Left ventricle myocardium superior (tissue), 1 donor: Measurements from ENCODE around the gene LRCH3. TPM values are rescaled to one million over a fixed set of nuclear protein-coding genes. Genes with fewer than 3 reads are reported as not detected.

ENCODE experiments used
- ATAC-seq: fragments of 200-7000 bp; cut with Tn5 transposase; one replicate; pipeline ENCODE4 v1.9.1; 2020; ENCODE audit warnings: mild to moderate bottlenecking, moderate library complexity
- DNase-seq: peaks from one replicate; pipeline ENCODE4 v3.0.0-alpha.2; 2020
- intact Hi-C: fragments of 100-400 bp; cut with micrococcal nuclease; formaldehyde crosslinking; loops from one replicate; pipeline ENCODE4 v1.11.0; 2022
- long read RNA-seq: library from polyadenylated mRNA; unstranded; transcript quantifications from one replicate; pipeline ENCODE4 v2.0.0, GENCODE V29; 2021
- total RNA-seq: library from RNA; stranded (reverse); fragmentation: NEBNext Ultra II Directional; extraction: Animal tissue kit (Norgen Biotek cat#: 25700); gene quantifications from one replicate; pipeline ENCODE4 v1.2.1, GENCODE V29; 2021
- donor health status: DM: no; HTN: yes; CAD: no; lungs with severe emphysema.

Gene LRCH3
- 19.8 TPM for total RNA-seq
- long read RNA-seq, full-length matches to known transcripts, result 4 of 15 reads
- long read RNA-seq, partial matches to known transcripts, result 1 of 15 reads
- long read RNA-seq, other reads (novel, unspliced or antisense), result 10 of 15 reads

- ATAC-seq (peak; percentile 92), DNase-seq (peak; percentile 91)
- intact Hi-C loops, result no loop called here
These were observed at the start of gene LRCH3 for GRCh38 chr3:197791113-197791891. LRCH3 (plus strand) TSS chr3:197791254; CDS start chr3:197791279, 25 bp downstream.

GRCh38 chr3:197742787-197743186, 48.3 kb upstream of the LRCH3 start:
- no peak for DNase-seq
- ATAC-seq, result no peak
- intact Hi-C loops, result no loop called here

- intact Hi-C loops, result no loop called here
- DNase-seq (no peak), ATAC-seq (no peak)
These were observed 44.8 kb upstream of the LRCH3 start for GRCh38 chr3:197746209-197746608.

GRCh38 chr3:197746801-197747237, 44.2 kb upstream of the LRCH3 start:
- intact Hi-C loops, result no loop called here
- no peak for DNase-seq
- no peak for ATAC-seq

DNA sequence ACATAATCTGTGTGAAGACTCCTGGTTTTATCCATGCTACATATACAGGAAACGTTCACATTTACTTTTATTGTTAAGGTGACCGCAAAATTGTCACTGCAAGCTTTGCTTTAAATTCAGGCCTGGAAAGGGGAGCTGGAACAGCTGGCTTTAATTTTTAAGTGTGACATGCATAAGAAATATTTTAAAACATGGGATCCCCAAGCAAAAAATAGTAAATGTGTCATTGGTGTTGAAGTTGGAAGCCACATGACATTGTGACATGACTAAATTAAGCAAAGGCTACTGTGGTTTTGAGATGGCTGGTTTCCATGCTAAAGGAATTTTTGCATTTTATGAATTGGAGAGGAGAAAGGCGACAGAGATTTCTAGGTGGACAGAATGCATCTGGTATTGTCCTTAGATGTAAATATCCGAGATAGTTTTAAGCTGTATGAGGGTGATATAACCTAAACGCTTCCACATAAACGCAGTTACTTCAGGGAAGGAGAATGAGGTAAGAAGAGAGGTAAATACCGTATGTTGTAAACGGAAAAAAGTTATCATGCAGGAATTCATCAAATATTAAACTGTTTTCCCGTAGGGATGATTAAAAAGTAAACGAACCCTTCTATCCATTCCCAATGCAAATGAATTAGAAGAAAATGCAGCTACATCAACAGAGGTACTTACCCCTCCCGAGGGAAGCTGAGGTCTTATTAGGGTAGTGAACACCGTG, 42.3 kb upstream of the LRCH3 start:
- no peak for DNase-seq
- ATAC-seq, result no peak
- intact Hi-C loops, result no loop called here

DNA sequence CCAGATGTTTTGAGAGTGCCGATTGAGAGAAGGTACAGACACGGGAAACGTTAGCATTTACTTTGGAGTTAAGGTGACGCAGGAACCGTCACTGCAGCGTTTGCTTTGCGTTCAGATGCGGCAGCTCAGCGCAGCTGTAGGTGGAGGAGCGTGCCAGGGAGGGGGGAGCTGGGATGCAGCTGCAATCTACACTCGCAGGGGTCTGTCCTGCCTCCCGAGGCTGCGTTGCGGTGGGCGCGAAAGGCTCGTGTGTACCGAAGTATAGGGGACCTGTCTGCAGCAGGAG, 41.8 kb upstream of the LRCH3 start:
- intact Hi-C loops, result no loop called here
- ATAC-seq (peak; percentile 36), DNase-seq (no peak)

GRCh38 chr3:197749601-197750395, 41.3 kb upstream of the LRCH3 start, which contains the start of gene FYTTD1:
FYTTD1 (plus strand) TSS chr3:197749883; CDS start chr3:197749972, 89 bp downstream.
- peak; percentile 94 for ATAC-seq
- peak; percentile 98 for DNase-seq
- intact Hi-C loops, result no loop called here

DNA sequence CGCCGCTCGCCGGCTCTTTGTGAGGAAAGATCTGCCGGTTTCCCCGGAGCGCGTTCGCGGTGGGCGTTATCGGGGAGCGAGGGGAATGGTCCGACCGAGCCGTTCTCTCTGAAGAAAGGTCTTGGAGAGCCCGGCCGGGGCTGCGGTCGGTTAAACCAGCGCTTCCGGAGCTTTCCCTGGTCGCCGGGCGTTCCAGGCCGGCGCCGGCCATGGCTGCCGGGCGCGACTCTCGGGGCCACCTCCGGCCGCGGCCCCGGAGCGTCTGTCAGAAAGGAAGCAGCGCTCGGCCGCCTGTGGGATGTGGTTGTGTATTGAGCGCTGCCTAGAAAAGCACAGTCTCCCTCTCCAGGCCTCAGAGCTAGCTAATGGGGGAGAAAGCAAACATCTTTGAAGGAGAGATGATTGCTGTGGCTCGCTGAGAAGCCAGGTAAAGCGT, 40.6 kb upstream of the LRCH3 start:
- DNase-seq, result peak; percentile 85
- ATAC-seq, result peak; percentile 73
- intact Hi-C loops, result no loop called here

DNA sequence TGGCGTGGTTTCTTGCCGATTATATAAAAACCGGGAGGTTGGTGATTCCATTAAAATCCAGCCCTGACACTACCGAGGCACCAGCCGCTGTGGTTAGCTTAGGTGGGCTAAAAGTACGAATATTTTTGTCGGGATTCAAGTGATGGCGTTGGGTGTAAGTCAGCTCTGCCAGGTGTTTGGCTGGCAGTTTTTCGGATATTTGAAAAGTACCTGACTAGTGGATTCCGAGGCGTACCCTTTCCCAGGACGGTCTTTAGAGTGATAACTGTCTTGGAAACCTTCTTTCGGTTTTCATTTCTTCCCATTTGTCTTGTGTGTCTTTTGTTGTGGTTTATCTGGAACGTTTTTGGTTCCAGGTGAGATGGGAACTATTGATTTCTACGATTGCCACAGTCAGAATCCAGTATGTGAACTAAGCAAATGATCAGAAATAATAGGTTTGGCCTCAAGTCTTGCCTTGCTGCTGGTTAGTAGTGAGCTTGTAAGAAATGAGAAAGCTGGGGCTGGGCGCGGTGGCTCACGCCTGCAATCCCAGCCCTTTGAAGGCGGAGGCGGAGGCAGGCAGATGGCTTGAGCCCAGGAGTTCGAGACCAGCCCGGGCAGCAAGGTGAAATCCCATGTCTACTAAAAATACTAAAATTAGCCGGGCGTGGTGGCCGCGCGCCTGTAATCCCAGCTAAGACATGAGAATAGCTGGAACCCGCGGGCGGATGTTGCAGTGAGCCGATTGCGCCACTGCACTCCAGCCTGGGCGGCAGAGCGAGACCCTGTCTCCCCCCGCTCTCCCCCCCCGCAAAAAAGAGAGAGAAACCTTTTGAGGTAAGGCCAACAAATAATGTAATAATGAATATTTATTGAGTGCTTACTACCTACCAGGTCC, 40.0 kb upstream of the LRCH3 start:
- ATAC-seq (peak; percentile 7), DNase-seq (peak; percentile 76)
- intact Hi-C loops, result no loop called here

DNA sequence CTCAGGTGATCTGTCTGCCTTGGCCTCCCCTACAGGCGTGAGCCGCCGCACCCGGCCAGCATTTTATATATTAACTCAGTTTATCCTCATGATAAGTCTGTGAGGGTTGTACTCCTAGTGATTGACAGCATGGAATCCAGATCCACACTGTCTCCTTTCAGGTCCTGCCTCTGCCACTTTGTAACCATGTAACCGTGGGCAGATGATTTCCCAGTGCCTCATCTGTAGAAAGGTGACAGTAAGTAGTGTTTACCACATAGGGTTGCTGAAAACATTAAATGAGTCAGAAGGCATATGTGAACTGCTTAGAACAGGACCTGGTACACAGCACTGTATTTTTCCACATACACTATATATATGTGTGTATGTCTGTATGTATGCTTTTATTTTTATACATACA, 38.9 kb upstream of the LRCH3 start:
- no peak for DNase-seq
- ATAC-seq, result no peak
- intact Hi-C loops, result no loop called here

- no peak for DNase-seq
- intact Hi-C loops, result no loop called here
- no peak for ATAC-seq
These were observed 37.8 kb upstream of the LRCH3 start for GRCh38 chr3:197753263-197753662.

GRCh38 chr3:197756704-197757103, 34.4 kb upstream of the LRCH3 start:
- ATAC-seq (no peak), DNase-seq (no peak)
- intact Hi-C loops, result no loop called here

- DNase-seq, result no peak
- intact Hi-C loops, result no loop called here
- ATAC-seq, result peak; percentile 84
These were observed 32.5 kb upstream of the LRCH3 start for GRCh38 chr3:197758512-197758911.

- DNase-seq (no peak), ATAC-seq (no peak)
- intact Hi-C loops, result no loop called here
These were observed 29.3 kb upstream of the LRCH3 start for GRCh38 chr3:197761784-197762183.

DNA sequence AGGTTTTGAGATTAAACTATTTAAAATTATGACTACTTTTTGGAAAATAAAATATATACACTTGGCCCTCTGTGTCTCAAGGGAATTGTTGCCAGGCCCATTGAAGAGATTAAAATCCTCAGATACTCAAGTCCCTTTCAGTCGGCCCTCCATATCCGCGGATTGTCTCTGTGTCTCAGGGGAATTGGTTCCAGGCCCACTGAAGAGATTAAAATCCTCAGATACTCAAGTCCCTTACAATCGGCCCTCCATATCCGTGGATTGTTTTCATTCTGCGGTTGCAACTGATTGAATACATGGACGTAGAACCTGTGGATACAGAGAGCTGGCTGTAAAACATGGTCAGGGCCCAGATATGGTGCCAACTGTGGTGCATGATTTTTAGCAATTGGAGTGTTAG, 15.7 kb upstream of the LRCH3 start:
- ATAC-seq (no peak), DNase-seq (no peak)
- intact Hi-C loops, result no loop called here

DNA sequence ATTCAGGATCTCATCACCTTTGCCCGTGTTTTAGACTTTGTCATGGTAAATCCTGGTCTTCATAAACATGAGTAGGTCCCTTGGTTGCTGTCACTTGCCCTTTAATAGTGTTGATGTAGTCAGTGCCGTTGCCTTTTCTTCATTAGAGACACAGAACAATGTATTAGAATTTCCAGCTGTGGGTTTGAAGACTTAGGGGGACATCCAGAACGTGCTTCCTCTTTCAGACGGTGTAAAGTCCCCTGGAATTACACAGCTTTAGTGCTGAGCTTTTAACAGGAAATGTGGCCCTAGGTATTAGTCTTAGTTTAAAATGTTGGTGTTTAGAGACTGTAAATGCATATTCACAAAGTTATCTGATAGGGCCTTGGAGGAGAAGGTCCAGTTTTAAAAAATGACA, 8.8 kb upstream of the LRCH3 start:
- DNase-seq (no peak), ATAC-seq (no peak)
- intact Hi-C loops, result no loop called here

DNA sequence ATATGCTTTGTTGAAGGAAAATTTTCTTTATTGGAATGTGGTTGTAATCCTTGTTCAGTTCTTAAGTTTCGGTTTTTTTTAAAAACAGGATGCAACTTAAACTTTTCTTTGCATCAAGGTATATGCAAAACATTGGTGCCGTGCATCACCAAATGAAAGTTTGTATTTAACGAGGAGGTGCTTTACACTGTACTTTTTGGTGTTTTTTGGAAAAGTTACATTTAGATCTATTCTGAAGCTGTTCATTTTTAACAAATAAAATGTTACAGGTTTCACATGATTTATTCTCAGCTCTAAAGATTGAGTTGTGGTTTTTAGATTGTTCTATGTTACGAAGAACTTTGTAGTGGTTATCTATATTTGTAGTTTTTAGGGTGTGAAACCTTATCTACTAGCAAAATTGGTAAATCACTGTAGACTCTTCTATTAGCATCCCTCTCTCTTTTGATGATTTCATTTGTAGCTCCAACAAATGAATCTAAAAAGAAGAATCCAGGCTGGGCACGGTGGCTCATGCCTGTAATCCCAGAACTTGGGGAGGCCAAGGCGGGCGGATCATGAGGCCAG, 7.0 kb upstream of the LRCH3 start:
- DNase-seq, result no peak
- intact Hi-C loops, result no loop called here
- ATAC-seq, result no peak

DNA sequence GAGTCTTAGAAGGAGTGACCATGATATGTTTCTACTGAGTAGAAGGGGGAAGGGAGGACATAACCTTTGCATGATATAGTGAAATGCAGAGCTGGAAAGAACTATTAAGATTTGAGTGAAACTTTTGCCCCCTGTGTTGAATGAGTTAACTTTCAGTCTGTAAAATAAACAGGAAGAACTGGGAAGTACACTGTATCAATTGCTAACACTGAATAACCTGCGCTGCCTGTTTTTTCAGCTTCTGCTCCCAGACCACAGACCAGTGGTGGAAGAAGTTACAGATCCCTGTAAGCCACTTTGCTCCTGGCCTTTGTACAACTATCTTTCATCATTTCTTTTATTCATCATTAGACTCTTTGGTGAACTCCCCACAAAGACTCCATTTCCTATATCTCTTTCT, 3.6 kb upstream of the LRCH3 start:
- intact Hi-C loops, result no loop called here
- ATAC-seq (no peak), DNase-seq (no peak)

DNA sequence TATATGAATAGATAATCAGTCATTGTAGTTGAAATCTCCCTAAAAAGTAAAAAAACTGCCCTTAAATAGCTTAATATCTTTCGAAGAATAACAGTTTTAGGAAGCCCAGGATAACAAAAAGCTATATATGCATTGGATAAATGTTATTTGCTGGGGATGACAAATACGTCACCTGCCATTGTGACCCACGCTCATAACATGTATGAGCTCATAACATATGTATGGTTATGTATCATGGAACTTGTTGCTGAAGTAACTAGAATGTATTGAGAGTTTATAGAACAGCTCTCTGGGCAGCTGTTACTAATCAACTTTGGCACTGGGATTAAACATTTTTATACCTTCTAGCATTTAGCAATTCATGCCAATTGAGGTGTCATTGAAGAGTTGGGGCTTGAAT, 1.7 kb upstream of the LRCH3 start:
- no peak for ATAC-seq
- intact Hi-C loops, result no loop called here
- no peak for DNase-seq
